NCI-H1436 treated with DMSO at 0.1 percent for 48 hours (cell line): Measurements from ENCODE around the gene APBA2.
"Not testable (repeated sequence)": the region's sequence is repeated elsewhere in the genome, so short reads cannot be mapped to it uniquely, and the experiment has no call there.

Experiments used
- DNase-seq: peaks from one replicate; lab custom pipeline; 2025; lab: John Stamatoyannopoulos, UW

The APBA2 gene

DNA sequence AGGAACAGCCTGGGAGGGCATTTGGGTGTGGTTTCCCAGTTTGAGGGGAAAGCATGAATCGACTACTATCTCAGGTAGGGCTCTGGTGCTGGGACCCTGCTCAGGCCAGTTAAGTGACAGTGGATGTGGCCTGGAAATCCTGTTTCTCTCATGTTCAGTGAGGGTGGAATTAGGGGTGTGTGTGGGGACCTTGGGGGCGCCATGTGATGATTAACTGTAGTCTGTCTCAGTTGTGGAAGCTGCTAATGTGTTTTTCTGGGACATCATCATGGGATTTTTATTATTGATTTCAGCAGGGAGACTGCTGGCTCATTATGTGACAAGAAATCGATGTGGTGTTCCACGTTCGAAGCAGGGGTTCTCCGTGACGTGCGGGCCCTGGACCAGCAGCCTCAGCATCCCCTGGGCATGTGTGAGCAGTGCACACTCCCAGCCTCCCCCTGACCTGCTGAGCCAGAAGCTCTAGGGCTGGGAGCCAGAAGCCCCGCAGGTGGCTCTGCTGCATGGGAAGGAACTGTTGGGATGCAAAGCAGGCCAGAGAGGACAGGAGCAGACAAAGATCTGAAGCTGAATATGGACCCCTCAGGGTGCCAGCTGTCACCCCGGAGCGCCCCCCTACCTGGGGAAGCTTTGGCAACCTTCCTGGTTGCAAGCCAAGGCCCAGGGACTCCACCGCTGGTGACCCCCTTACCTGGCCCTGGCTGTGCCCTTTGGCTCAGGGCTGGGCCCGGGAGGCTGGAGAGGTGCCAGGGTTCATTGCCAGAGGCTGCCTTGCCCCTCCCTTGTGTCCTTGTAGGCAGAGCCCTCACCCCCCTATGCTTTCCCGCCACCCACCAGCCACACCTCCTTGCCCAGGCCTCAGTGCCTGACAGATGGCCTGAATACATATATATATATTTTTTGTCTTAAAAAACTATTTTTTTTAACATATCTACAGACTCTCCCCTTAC, 149.8 kb downstream of the APBA2 start:
- no peak for DNase-seq

DNA sequence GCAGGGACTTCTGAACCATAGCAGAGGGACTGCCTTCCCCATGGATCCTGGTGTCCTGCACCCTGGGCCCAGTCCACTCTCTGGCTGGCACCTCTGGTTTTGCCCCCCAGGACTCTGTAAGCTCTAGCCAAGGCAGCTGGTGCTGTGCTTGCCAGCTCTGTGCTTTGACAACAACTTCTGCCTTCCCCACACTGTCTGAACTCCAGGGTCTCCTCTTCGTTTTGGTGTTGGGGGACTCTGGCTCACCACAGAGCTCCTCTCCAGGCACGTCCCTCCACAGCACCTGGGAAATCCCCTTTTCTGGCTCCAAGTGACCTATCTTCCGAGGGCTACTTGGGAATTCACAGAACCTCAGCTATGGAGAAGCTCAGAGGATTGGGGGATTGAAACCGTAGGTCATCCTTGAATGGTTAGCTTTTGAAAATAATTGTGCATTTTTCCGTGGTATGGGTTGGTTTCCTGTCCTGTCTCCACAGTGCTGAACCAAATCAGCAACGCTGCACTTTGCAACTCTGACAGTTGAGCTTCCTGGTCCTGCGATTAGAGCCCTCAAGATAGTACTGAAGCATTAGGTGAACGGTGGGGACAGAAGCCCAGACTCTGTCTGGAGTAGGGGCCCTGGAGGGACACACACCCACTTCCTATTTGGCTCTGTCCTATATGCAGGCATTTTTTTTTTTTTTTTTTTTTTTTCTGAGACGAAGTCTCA, 152.4 kb downstream of the APBA2 start:
- no peak for DNase-seq

DNA sequence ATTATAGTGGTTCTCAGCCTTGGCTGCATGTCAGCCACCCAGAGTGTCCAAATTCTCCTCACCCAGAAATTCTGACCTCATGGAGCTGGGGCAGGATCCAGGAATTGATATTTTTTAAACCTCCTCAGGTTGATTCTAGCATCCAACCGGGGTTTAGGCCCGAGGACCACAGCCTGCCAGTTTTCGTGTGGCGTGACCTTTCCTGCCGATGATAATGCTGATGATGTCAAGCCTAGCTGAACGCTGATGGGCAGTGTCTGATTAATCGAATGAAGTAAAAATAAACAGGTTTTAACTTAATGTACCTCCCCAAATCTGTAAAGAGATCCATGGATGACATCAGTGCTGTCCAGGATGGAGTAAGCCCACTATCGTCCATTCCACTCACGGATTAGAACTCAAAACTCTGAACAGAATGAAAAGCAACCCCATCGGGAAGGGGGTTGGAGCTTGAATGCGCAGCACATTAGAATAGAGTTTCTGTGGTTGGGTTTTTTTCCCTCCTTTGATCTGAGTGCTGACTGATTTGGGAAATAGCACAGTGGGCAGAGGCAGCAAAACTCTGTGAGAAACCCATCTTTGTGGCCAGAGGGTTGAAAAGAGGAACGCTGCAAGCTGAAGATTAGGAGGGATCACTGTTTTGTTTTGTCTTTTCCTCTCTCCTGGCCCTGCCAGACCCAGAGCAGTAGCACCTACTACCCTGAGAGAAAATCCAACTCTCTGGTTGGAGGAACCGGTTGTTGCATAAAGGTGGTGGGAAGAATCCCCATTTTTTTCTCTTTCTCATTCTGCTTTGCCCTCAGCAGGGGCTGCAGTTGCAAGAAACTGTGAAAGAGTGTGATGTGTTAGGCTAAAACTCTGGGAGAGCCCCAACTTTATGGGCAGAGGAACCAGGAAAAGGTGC, 153.9 kb downstream of the APBA2 start:
- DNase-seq, result no peak

DNA sequence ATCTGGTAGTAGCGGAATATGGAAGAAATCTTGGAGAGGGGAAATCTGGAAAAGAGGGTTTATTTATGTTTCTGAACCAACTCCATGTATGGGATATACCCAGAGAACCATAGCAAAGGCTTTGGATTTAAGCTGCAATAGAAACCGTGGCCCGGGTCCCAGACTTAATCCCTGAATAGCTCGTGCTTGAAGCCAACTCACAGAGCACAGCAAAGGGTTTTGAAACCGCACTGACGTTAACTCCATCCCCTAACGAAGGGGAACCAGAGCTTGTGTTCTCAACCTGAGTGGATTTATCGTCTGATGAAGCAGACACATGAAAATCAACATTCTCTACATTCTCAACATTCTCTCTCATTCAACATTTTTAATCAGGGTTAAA, 154.6 kb downstream of the APBA2 start:
- DNase-seq, result no peak

DNA sequence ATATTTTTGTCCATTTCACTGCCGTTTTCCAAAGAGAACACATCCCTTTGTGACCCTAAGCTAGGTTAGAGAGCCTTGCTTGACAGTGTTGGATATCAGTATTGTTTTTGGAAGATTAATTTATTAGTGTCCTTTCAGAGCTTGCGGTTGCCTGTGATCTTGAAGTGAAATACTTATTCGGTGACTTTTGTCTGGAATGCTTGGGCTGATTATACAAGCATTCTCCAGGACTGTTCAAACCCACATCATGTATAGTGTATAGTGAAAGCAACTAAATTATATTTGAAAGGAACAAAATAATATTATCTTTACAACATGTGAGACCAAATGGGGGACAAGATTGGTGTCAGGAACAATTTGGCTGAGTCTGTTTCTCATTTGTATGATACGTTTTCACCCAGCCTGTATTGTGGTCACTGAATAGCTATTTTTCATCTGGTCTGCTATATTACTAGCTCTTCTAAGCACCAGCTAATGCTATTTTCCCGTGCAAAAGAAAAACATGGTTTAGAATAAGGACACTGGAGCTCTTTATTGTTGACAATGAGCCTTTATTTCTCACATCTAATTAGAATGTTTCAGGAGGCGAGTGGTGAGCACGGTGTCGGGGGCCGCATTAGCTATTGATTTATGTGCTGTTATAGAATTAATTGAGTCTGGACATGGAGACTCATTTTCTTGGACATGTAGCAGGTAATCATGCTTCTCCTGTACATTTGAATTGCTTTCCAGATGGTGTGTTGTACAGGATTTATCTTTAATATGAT, 158.1 kb downstream of the APBA2 start:
- no peak for DNase-seq

DNA sequence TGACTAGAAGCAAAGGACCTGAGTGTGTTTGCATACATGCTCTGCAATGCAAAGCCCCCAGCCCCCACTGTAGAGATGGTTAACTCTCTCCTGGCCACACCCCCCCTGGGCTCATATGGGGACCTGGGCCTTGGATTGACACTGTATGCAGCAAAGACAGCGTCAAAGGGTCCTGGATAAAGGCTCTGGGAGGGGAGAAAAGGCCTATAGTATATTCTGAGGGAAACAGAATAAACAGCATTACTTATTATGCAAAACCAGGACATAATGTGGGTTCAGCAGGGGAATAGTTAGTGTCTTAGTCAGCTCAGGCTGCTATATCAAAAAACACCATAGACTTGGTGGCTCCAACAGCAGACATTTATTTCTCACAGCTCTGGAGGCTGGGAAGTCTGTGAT, 158.7 kb downstream of the APBA2 start:
- DNase-seq, result no peak

DNA sequence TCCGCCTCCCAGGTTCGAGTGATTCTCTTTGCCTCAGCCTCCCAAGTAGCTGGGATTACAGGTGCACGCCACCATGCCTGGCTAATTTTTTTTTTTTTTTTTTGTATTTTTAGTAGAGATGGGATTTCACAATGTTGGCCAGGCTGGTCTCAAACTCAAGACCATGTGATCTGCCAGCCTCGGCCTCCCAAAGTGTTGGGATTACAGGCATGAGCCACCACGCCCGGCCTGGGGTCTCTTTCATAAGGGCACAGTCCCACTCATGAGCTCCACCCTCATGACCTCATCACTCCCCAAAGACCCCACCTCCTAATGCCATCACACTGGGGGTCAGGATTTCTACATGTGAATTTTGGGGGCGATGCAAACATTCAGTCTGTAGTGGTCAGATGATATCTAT, 159.4 kb downstream of the APBA2 start:
- DNase-seq, result not testable (repeated sequence)

DNA sequence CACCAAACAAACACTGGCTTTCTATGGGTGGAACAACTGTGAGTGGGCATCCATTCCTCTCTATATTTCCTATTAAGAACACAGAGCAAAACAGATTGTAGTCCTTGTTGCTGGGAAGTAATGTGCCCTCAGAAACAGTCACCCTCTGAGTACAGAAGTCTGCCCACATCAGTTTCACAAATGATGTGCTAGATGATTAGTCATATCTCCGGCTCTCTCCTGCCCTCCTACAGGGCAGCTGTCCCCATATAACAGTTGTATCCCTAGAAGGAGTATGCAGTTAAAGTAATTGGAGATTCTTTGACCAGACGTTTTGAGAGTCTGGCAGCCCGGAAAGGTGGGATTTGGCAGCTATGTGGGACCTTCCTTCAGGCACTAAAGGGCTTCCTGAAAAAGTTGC, 159.9 kb downstream of the APBA2 start:
- DNase-seq, result no peak

DNA sequence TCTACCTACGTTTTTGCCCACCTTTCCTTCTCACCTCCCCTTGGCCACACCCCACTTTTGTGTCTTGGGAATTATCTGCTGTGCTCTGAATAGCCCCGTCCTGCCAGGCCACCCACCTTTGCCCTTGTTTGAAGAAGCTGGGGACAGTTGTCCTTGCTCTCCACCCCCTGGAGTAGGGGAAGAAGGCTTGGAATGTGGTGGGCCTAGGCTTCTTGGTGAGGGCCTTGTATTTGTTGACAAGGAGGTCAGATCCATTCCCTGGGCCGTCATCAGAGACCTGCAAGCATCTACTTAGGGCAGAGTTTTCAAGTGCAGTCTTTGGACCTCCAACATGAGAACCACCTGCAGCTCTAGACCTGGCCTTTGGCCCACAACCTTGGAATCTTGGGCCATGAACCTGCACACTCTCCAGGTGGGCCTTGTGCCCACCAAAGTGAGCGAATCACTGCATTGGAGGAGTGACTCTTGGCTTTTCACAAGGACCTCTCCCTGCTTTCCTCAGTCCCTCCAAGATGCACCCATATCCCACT, 160.6 kb downstream of the APBA2 start:
- DNase-seq, result no peak

DNA sequence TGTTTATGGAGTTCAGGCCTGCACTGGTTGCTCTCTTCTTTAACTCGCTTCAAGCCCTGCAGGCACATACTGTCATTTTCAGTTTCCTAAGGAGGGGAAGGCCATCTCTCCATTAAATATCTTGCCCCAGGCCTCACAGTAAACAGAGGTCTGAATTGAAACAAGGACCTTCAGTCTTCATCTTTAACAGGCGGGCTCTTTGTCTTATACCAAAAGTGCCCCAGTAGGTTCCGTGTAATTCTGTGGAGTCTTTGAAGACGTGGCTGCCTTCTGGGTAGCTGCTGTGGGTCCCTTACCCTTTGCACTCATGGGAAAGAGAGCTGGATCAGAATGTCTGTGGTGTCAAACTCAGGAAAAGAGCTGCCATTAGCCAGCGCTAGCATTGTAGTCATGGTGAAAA, 161.2 kb downstream of the APBA2 start:
- DNase-seq, result no peak

DNA sequence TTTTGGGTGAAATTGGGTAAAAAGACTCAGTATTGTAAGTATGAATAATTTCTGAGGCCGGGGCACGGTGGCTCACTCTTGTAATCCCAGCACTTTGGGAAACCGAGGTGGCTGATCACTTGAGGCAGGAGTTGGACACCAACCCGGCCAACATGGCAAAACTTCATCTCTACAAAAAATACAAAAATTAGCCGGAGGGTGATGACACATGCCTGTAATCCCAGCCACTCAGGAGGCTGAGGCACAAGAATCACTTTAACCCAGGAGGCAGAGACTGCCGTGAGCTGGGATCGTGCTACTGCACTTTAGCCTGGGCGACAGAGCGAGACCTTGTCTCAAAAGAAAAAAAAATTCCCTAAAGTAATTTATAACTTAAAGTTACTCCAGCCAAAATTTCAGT, 162.2 kb downstream of the APBA2 start:
- DNase-seq, result no peak

DNA sequence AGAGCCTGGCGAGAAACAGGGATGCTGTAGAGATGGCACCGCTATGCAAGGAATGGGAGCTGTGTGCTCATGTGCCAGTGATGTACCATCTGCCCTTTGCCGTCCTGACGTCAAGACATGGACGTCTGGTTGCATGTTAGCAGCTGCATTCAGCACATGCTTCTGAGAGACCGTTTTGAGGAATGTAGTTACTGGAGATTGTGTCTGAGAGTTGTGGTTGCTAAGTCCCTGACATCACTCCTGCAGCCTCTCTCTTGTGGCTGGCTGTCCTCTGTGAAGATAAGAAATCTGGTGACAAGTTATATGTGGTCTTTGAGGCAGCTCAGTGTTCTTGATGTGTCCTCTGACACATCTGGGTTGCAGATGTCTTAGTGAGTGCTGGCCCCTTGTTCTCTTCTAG, 165.1 kb downstream of the APBA2 start:
- no peak for DNase-seq

DNA sequence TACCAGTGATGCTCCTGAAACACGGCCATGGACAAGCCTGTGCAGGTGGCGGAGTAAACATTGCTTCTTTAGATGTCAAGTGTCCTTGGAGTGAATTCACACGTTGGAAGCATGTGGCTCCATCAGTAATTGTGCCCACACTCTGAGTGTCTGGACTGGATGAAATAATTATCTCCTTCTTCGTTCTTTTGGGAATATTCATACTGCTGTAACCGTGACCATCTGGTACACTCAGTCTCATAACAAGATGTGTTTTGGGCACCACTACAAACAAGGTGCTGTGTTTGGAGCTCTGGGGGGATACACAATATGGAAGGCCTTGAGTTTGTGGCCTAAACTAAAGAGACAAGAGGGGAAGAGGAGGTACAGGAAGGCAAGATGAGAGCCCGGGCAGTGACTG, 165.6 kb downstream of the APBA2 start:
- no peak for DNase-seq

DNA sequence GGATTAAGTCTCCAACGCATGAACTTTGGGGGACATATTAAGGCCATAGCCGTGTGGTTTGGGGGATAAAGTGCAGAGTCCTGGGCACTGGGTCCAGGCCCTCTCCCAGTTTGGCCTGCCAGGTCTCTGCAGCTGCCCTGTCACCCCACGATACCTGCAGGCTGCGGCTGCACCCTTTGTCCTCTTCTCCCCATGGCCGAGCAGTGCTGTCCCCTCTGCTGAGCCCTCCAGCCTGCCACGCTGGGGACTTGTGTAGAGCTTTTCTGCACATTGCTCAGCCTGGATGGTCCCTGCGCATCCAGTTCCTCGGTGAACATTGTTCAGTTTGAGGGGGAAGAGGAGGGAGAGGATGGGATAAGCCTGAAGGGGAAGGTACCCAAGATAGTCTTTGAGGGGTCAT, 167.2 kb downstream of the APBA2 start:
- no peak for DNase-seq

DNA sequence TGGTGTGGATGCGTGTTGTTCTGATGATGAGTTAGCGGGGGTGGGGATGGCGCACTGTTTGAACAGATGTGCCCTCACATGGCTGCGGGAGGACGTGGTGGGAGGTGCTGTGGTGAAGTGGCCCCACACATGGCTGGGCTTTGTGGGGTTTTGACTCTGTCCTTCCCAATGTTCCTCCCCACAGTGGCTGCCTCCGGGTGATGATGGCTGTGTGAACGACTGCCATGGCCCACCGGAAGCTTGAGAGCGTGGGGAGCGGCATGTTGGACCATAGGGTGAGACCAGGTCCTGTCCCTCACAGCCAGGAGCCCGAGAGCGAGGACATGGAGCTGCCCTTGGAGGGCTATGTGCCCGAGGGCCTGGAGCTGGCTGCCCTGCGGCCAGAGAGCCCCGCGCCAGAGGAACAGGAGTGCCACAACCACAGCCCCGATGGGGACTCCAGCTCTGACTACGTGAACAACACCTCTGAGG, 167.9 kb downstream of the APBA2 start:
- no peak for DNase-seq

DNA sequence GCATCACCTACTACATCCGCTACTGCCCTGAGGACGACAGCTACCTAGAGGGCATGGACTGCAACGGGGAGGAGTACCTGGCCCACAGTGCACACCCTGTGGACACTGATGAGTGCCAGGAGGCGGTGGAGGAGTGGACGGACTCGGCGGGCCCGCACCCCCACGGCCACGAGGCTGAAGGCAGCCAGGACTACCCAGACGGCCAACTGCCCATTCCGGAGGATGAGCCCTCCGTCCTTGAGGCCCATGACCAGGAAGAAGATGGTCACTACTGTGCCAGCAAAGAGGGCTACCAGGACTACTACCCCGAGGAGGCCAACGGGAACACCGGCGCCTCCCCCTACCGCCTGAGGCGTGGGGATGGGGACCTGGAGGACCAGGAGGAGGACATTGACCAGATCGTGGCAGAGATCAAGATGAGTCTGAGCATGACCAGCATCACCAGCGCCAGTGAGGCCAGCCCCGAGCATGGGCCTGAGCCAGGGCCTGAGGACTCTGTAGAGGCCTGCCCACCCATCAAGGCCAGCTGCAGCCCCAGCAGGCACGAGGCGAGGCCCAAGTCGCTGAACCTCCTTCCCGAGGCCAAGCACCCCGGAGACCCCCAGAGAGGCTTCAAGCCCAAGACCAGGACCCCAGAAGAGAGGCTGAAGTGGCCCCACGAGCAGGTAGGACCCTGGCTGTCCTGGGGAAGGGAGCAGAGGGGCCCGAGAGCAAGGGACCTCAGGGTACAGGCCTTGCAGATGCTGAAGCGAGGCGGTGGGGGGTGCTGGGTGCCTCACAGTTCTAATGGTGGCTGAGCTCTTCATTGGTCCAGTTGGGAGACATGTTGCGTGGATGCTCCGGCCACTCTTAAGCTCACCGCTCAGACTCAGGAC, 168.6 kb downstream of the APBA2 start:
- DNase-seq, result no peak

DNA sequence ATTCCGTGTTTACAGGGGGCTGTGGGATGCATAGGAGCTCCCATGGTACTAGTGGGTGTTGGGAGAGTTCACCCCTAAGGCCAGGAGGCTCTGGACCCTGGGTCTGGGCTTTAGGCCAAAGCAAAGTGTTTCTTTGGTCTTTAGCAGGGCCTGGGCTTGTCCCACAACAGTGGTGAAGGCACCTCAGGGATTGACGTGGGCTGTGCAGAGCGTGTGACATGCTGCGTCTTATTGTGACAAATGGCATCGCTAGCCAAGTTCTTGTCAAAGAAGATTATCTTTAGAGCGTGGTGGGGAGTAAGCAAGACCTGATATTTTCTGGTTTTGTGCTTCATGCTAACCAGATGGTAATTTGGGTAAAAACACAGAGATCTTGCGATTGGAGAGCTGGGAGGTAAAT, 170.1 kb downstream of the APBA2 start:
- DNase-seq, result no peak

DNA sequence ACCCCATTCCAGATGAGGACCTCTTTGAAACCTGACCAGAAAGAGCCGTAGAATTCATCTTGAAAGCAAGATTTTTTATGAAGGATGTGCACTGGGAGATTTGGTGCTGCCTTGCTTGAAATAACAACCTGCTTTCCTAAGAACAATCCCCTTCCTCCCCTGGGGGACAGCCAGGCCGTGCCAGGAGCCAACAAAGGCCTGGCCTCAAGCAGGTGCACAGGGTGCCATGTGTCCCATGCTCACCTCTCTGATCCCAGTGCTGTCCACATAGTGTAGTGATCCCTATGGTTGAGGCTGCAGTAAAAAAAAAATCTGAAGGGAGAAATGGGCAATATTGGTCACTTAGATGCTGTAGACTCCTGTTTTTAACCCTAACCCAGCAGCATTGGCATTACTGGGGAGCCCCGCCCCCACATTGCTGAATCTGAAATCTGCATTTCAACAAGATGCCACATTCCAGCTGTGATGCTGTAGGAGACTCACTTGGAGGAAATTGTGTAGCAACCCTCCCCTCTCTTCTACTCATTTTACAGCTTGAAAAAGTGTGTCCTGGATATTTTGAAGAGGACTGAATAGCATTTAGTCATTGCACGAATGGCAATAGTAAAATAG, 171.2 kb downstream of the APBA2 start:
- no peak for DNase-seq

DNA sequence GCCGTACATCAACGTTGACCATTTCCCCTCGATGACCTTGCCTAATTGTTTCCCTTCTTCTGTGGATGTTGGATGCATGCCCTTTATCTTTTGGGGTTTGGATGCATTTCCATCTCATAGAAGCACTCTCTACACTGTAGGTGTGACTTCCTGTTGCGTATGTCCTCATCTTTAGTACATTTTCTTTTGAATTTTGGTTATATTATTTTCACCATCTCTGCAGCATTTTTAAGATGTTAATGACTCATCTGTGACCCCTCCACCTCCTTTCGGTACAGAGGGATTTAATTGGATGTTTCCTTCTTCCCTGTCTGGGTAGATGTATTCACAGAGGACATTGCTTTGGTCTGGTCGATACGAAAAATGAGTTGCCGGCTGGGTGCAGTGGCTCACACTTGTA, 172.1 kb downstream of the APBA2 start:
- no peak for DNase-seq
